ENCODE data around the gene ASTN2.
A peak's percentile ranks its signal among the peaks of the same experiment; 100 is the strongest.
"Not testable (repeated sequence)": the region's sequence is repeated elsewhere in the genome, so short reads cannot be mapped to it uniquely, and the experiment has no call there.

Gene ASTN2

DNA sequence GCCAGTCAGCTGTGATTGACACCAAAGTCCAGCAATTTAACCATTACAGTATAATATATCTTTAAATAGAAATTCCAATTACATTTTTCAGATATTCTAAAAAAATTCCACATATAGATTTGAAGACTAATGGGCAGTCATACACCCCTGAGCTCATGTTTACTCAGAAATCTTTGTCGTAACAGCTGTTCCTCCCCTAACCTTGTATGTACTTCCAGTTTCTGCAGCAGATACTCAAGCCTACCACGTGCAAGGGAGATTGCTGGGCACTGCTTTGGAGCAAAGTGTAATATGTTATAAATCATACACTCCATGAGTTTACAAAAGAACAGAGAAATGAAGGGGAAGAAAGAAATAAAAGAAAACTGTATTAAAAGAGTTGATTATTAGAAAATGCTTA lies 486.6 kb downstream of the ASTN2 start:
- no peak overlapping the region for H3K4me3 ChIP-seq (ENCODE audit: low read depth, low read length)
- no peak for DNase-seq (ENCODE audit: low read depth)
- no peak for TF ChIP-seq CTCF (IDR thresholded peaks at IDR 0.05; ENCODE audit: low read depth, low read length, missing control alignments)

- no peak for TF ChIP-seq CTCF (IDR thresholded peaks at IDR 0.05; ENCODE audit: low read depth, low read length, missing control alignments)
- no peak for DNase-seq (ENCODE audit: low read depth)
- H3K4me3 ChIP-seq (ENCODE audit: low read depth, low read length), result no peak overlapping the region
Measured at GRCh38 chr9:116927726-116928125, 487.1 kb downstream of the ASTN2 start.

DNA sequence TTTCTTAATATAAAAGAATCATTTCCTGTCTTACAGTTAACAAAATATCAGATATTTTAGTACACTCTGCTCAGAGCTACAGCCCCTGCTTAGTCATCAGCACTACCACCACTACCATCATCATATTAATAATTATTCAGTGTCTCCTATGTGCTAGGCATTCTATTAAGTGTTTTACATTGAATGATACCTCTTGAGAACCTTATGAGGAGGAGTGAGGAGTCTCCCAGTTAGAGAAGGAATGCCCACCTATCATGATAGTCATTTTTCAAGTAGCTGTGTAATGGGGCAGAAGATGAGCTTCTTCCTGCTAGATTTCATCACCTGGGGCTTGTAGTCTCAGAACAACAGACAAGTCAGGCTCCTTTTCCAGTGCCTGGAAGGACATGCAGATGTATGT lies 489.7 kb downstream of the ASTN2 start:
- H3K4me3 ChIP-seq (ENCODE audit: low read depth, low read length), result no peak overlapping the region
- DNase-seq (ENCODE audit: low read depth), result no peak
- no peak for TF ChIP-seq CTCF (IDR thresholded peaks at IDR 0.05; ENCODE audit: low read depth, low read length, missing control alignments)

GRCh38 chr9:116924462-116925110 lies 490.3 kb downstream of the ASTN2 start:
- no peak overlapping the region for H3K4me3 ChIP-seq (ENCODE audit: low read depth, low read length)
- no peak for TF ChIP-seq CTCF (IDR thresholded peaks at IDR 0.05; ENCODE audit: low read depth, low read length, missing control alignments)
- DNase-seq (ENCODE audit: low read depth), result no peak

DNA sequence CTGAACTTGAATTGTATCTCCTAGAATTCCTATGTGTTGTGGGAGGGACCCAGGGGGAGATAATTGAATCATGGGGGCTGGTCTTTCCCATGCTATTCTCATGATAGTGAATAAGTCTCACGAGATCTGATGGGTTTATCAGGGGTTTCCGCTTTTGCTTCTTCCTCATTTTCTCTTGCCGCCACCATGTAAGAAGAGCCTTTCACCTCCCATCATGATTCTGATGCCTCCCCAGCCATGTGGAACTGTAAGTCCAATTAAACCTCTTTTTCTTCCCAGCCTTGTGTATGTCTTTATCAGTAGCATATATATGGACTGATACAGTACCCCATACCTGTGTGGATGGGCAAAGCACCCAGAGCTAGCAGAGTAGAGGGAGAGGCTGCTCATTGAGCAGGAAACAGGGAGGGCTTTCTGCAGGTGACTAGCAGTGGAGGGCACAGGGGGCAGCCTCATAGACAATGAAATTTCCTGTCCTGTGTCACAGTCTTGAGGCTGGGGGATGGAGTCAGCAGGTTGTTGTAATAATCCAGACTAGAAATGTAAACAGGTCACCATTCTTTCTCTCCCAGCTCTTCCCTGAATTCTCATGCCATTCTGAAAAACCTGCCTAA lies 496.9 kb downstream of the ASTN2 start:
- peak overlapping the region; percentile 22; the same call in 1 of the 2 replicates for H3K4me3 ChIP-seq (ENCODE audit: low read depth, low read length)

GRCh38 chr9:116913536-116913935 lies 501.3 kb downstream of the ASTN2 start:
- no peak for DNase-seq (ENCODE audit: low read depth)
- H3K4me3 ChIP-seq (ENCODE audit: low read depth, low read length), result no peak overlapping the region
- TF ChIP-seq CTCF (IDR thresholded peaks at IDR 0.05; ENCODE audit: low read depth, low read length, missing control alignments), result no peak

More for the DNA sequence above, 496.9 kb downstream of the ASTN2 start:
- DNase-seq (ENCODE audit: low read depth), result not testable (repeated sequence)

DNA sequence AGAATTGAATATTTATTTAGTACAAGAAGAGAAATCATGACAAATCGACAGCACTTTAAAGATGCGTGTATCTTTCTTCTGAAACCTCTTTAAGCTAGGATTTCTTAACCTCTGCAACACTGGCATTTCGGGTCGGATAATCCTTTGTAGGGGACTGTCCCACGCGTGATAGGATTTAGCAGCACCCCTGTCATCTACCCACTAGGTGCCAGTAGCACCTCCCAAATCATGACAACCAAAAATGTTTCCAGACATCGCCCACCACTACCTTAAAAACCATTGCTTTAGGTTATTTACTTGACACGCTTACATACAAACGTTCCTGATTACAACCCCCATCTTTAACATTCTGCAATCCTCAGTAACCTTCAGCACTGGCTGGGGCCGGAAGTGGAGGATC lies 504.7 kb downstream of the ASTN2 start:
- H3K4me3 ChIP-seq (ENCODE audit: low read depth, low read length), result no peak overlapping the region
- no peak for TF ChIP-seq CTCF (IDR thresholded peaks at IDR 0.05; ENCODE audit: low read depth, low read length, missing control alignments)
- no peak for DNase-seq (ENCODE audit: low read depth)

Measured in GM12864 (cell line).